Spinal cord (tissue), 10 donors: ENCODE data around the gene IGF2. TPM values are rescaled to one million over a fixed set of nuclear protein-coding genes. Genes with fewer than 3 reads are reported as not detected.

Source experiments
- DNase-seq, 6 donors: peaks; one replicate each; pipeline versions ENCODE4 v3.0.0 to v3.0.0-alpha.2; 2013 to 2015; ENCODE audit warnings: low spot score in 6 of 6, low read depth in 4 of 6
- H3K27ac ChIP-seq: one replicate; pipeline ENCODE4 v1.5.1; 2013; ENCODE audit warnings: low read depth, low read length, control low read depth
- H3K27me3 ChIP-seq: one replicate; pipeline ENCODE4 v1.6.1; 2013; ENCODE audit warnings: low read length; ENCODE audit not compliant: control insufficient read depth, insufficient read depth
- H3K36me3 ChIP-seq: one replicate; pipeline ENCODE4 v1.6.1; 2013; ENCODE audit warnings: low read length; ENCODE audit not compliant: control insufficient read depth, insufficient read depth
- H3K4me1 ChIP-seq: one replicate; pipeline ENCODE4 v1.6.1; 2013; ENCODE audit warnings: low read length; ENCODE audit not compliant: control insufficient read depth, insufficient read depth
- H3K4me3 ChIP-seq: one replicate; pipeline ENCODE4 v1.5.1; 2013; ENCODE audit warnings: low read depth, low read length, control low read depth
- H3K9me3 ChIP-seq: one replicate; pipeline ENCODE4 v1.6.1; 2013; ENCODE audit warnings: low read length; ENCODE audit not compliant: control insufficient read depth, insufficient read depth
- WGBS: methylation state at CpG from one replicate; pipeline ENCODE4 v1.1.5; 2013; ENCODE audit warnings: missing lambda C conversion rate; ENCODE audit not compliant: insufficient coverage; 5-methylcytosine and 5-hydroxymethylcytosine counted together
- polyA plus RNA-seq, 2 donors: library from polyadenylated mRNA; unstranded; fragments of 120-200 nt; gene quantifications; one replicate each; pipeline ENCODE4 v1.2.1, GENCODE V29; 2013; ENCODE audit not compliant: insufficient read length in 2 of 2
- total RNA-seq, 2 donors: library from RNA; depleted of rRNA in 1 of 2; stranded (reverse); fragments of 120-200 nt in 1 of 2; fragments of >200 nt in 1 of 2; gene quantifications; one replicate each; pipeline versions ENCODE4 v1.2.3 to v1.2.4, GENCODE V29; 2013 to 2014
- donor health status: healthy.

The IGF2 gene
- total and polyA plus RNA-seq, 4 donors: 132 to 558 (median 281) TPM

DNA sequence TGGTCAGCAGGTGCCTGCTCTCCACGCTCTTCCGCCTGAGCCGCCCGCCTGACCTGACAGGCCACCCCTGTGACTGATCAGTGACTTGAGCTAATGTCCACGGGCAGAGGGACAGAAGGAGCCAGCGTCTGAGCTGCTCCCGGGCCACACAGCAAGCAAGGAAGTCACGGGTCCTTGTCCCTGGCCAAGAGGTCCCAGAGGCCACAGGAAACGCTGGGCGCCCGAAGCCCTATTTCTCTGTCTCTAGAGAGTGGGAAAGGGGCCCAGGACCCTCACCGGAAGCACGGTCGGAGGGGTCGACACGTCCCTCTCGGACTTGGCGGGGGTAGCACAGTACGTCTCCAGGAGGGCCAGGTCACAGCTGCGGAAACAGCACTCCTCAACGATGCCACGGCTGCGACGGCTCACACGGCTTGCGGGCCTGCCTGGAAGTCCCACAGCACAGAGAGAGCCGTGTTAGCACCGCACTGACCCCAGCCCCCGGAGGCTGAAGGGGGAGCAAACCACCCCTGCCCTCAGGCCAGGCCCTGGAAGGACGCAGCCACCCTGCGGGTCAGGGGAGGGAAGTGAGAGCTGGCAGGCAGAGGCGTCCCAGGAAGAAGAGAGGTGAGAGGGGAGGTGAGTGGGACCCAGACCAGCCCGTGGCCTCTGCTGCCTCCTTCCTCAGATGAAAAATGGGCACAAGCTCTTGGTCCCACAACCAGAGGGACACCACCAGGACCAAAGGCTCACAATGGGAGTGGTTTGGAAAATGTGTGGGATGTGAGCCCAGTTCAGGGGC, 5.8 kb downstream of the IGF2 start:
- peaks cover 37% of the 10 kb centered on the region for H3K4me1 ChIP-seq
- 48% methylated on average over 32 of the region's 33 CpGs for WGBS
- no peaks in the 10 kb centered on the region for H3K9me3 ChIP-seq
- DNase-seq: no peak
- H3K27ac ChIP-seq: no peak overlapping the region
- peaks cover 51% of the 10 kb centered on the region for H3K27me3 ChIP-seq
- no peak overlapping the region for H3K4me3 ChIP-seq
- H3K36me3 ChIP-seq: no peaks in the 10 kb centered on the region

DNA sequence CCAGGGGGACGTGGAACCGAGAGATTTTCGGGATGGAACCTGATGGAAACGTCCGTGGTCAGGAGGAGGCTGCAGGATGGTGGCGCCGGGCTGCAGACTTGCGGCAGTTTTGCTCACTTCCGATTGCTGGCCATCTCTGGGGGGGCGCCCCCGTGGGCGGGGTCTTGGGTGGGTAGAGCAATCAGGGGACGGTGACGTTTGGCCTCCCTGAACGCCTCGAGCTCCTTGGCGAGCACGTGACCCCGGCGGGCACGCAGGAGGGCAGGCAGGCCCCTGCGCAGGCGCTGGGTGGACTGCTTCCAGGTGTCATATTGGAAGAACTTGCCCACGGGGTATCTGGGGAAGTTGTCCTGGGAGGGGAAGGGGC, 6.3 kb downstream of the IGF2 start:
- Histone ChIP-seq H3K4me3 (no peak overlapping the region), H3K4me1 (peaks cover 32% of the 10 kb centered on the region), H3K27ac (no peak overlapping the region), H3K27me3 (peaks cover 46% of the 10 kb centered on the region), H3K36me3 (no peaks in the 10 kb centered on the region), H3K9me3 (no peaks in the 10 kb centered on the region)
- 41% methylated on average over 20 of the region's 24 CpGs for WGBS
- no peak for DNase-seq

DNA sequence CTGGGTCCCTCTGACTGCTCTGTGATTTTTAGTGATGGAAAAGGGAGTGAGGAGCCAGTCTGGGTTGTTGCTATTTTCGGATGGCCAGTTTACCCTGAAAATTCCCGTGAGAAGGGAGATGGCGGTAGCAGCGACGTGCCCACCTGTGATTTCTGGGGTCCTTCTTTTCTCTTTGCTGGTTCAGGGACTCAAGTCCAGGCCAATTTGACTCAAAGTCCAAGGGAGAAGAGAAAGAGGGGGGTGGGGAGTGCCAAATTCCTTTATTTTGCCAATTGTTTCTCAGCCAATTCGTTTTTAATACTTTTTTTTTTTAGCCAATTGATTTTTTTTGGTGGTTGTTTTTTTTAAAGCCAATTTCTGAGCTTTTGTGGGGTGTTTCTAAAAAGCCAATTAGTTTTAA, 6.9 kb downstream of the IGF2 start:
- Histone ChIP-seq H3K4me1 (peaks cover 26% of the 10 kb centered on the region), H3K36me3 (no peaks in the 10 kb centered on the region), H3K9me3 (no peaks in the 10 kb centered on the region), H3K27ac (no peak overlapping the region), H3K4me3 (no peak overlapping the region), H3K27me3 (peaks cover 40% of the 10 kb centered on the region)
- no peak for DNase-seq
- WGBS: 88% methylated on average over 4 of the region's 6 CpGs

DNA sequence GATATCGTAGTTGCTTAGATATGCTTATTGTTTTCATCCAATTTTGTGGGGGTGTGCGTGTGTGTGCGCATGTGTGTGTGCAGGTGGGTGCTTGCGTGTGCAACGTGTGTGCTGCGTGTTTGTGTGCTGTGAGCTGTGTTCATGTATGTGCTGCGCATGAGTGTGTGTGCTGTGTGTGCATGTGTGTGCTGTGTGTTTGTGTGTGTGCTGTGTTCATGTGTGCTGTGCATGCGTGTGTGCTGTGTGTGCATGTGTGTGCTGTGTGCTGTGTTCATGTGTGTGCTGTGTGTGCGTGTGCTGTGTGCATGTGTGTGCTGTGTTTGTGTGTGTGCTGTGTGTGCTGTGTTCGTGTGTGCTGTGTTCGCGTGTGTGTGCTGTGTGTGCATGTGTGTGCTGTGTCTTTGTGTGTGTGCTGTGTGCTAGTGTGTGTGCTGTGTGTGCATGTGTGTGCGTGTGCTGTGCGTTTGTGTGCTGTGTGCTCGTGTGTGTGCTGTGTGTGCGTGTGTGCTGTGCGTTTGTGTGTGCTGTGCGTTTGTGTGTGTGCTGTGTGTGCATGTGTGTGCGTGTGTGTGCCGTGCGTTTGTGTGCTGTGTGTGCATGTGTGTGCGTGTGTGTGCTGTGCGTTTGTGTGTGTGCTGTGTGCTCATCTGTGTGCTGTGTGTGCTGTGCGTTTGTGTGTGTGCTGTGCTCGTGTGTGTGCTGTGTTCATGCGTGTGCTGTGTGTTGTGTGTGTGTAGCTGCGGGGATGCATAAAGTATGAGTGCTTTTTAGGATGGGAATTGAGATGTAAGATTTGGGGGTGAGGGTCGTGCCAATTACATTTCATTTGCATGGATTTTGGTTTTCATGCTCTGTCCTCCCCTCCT, 7.6 kb downstream of the IGF2 start:
- 88% methylated on average over 27 of the region's 28 CpGs for WGBS
- H3K9me3 ChIP-seq: no peaks in the 10 kb centered on the region
- H3K4me3 ChIP-seq: no peak overlapping the region
- no peak overlapping the region for H3K27ac ChIP-seq
- peaks cover 33% of the 10 kb centered on the region for H3K27me3 ChIP-seq
- peaks cover 20% of the 10 kb centered on the region for H3K4me1 ChIP-seq
- no peaks in the 10 kb centered on the region for H3K36me3 ChIP-seq
- no peak for DNase-seq

DNA sequence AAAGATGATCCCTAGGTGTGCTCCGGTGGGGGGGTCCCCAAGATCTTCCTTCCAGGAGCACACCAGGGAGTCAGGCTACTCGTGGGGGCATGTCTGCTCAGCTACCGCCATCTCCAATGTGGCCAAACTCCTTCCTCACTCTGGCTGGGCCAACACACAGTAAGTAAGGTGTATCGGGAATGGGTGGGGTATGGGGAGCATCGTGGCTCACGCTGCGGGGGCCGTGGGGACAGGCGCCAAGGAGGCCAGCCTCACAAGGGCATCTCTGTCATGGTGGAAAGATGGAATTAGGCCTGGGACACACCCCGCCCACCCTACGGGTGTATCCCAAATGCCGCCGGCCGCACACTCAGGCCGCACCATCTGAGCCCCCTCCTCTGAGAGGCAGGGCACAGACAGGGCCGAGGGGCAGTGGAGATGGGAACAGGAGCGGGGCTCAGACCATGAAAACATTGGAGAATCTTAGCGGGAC, 8.3 kb downstream of the IGF2 start:
- no peaks in the 10 kb centered on the region for H3K9me3 ChIP-seq
- WGBS: 92% methylated on average over 11 of the region's 18 CpGs
- no peaks in the 10 kb centered on the region for H3K36me3 ChIP-seq
- H3K27me3 ChIP-seq: peaks cover 29% of the 10 kb centered on the region
- DNase-seq: no peak
- H3K27ac ChIP-seq: no peak overlapping the region
- no peak overlapping the region for H3K4me3 ChIP-seq
- H3K4me1 ChIP-seq: peaks cover 13% of the 10 kb centered on the region

DNA sequence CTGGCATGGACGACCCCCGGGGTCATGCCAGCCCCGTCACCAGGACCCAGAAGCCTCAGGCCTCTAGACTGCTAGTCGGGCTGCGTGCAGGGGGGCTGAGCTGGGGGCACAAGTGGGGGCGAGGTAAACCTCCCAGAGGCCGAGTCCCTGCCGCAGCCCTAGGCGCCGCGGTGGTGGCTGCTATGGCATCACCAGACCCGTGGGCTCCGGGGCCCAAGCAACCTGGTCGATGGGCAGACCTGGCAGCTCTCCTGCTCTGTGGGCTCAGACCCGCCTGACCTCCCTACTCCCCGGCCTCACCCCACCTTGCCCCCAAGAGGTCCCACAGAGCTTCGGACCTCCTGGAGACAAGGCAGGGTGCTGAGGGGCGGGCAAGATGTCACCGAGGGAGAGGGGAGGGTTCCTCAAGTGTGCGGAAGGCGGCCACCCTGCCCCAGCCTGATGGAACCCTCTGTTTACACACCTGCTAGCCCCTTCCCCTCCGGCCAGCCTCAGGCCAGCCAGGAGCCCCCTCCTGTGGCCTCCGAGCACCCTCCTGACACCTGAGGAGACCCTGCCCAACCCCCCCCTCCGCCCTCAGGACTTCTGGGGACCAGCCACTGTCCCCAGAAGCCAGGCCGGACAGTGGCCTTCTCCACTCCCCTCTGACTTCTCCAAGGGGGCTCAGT, 9.4 kb downstream of the IGF2 start:
- WGBS: 92% methylated on average over 25 of the region's 25 CpGs
- H3K9me3 ChIP-seq: no peaks in the 10 kb centered on the region
- H3K4me3 ChIP-seq: no peak overlapping the region
- H3K4me1 ChIP-seq: peaks cover 11% of the 10 kb centered on the region
- no peak for DNase-seq
- peaks cover 24% of the 10 kb centered on the region for H3K27me3 ChIP-seq
- no peaks in the 10 kb centered on the region for H3K36me3 ChIP-seq
- H3K27ac ChIP-seq: no peak overlapping the region

DNA sequence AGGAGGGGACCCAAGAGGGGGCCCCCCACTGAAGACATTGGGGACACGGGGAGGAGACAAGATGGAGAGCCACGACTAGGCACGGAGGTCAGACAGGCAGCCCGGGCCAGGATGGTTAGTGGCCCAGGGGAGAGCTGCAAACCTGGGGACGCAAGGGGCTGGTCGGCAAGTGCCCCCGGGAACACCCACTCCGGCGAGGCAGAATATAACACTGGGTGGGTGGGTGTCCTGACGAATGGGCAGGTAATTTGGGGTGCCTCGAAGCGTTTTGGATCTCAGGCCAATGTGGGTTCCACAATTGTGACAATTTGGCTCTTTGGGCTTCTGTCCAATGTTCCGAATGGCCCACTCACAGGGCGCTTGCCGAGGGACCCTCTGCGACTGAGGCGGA, 9.9 kb downstream of the IGF2 start:
- Histone ChIP-seq H3K4me3 (no peak overlapping the region), H3K4me1 (peaks cover 11% of the 10 kb centered on the region), H3K36me3 (no peaks in the 10 kb centered on the region), H3K27me3 (peaks cover 21% of the 10 kb centered on the region), H3K27ac (no peak overlapping the region), H3K9me3 (no peaks in the 10 kb centered on the region)
- WGBS: 93% methylated on average over 17 of the region's 17 CpGs
- DNase-seq: no peak

DNA sequence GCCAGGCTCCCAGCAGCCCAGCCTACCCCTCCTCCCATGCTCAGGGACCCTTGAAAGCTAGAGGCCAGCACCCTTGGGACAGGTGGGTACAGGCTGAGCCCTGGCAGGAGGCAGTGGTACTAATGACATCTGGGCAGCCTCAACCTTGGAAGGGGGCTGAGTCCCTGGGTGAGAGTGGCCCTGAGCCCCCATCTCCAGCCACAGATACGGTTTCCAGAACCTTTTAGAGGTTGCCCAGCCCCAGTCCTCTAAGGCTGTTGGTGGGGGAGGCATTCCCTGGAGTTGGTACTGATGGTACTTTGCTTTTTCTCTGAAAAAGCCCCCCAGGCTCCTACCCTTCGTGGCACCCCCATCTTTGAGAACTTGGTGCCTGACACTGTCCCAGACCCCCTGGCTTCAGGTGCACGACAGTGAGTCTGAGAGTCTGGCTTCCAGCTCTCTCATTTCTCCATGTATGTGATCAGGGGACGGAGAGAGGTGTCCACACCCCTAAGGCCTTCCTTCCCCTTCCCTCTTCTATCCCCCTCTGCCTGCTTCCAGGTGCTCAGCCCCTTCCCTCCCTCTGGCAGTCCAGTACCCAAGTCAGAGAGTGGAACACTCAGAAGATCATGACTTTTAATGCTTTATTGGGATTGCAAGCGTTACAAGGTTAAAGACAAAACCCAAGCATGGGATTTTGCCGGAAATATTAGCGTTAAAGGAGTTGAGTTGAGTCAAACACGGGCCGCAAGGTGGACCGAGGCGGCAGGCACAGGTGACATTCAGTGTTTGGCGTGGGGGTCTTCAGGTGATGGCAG, 10.5 kb downstream of the IGF2 start:
- H3K27me3 ChIP-seq: peaks cover 15% of the 10 kb centered on the region
- H3K4me3 ChIP-seq: no peak overlapping the region
- no peaks in the 10 kb centered on the region for H3K36me3 ChIP-seq
- no peaks in the 10 kb centered on the region for H3K9me3 ChIP-seq
- DNase-seq: no peak
- peaks cover 11% of the 10 kb centered on the region for H3K4me1 ChIP-seq
- H3K27ac ChIP-seq: no peak overlapping the region
- WGBS: 93% methylated on average over 10 of the region's 12 CpGs

DNA sequence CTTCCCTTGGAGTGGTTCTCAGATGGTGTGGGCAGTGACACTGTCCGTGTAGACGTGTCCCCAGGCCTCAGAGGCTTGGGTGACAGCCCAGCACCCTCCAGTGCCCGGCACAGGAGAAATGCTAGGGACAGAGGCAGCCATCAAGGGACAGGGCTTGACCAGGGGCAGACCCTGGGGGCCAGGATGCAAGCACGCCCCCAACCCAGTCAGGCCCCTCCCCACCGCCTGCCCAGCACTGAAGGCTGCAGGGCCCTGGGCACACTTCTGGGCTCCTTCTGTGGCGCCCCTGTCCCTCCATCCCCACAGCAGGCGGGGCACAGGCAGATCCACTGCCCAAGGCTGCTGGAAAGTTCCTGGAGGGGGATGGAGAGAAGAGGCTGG, 11.1 kb downstream of the IGF2 start:
- Histone ChIP-seq H3K27me3 (peaks cover 9% of the 10 kb centered on the region), H3K4me3 (no peak overlapping the region), H3K36me3 (no peaks in the 10 kb centered on the region), H3K27ac (no peak overlapping the region), H3K9me3 (no peaks in the 10 kb centered on the region), H3K4me1 (peaks cover 6% of the 10 kb centered on the region)
- WGBS: 84% methylated on average over 4 of the region's 7 CpGs
- no peak for DNase-seq
